NCI-H524 (cell line): ENCODE results near the gene ZNF567.
"Not testable (repeated sequence)": the region's sequence is repeated elsewhere in the genome, so short reads cannot be mapped to it uniquely, and the experiment has no call there.

ENCODE experiments used
- DNase-seq, 2 experiments: peaks; one replicate each; lab custom pipeline; 2025; lab: John Stamatoyannopoulos, UW

The ZNF567 gene

DNA sequence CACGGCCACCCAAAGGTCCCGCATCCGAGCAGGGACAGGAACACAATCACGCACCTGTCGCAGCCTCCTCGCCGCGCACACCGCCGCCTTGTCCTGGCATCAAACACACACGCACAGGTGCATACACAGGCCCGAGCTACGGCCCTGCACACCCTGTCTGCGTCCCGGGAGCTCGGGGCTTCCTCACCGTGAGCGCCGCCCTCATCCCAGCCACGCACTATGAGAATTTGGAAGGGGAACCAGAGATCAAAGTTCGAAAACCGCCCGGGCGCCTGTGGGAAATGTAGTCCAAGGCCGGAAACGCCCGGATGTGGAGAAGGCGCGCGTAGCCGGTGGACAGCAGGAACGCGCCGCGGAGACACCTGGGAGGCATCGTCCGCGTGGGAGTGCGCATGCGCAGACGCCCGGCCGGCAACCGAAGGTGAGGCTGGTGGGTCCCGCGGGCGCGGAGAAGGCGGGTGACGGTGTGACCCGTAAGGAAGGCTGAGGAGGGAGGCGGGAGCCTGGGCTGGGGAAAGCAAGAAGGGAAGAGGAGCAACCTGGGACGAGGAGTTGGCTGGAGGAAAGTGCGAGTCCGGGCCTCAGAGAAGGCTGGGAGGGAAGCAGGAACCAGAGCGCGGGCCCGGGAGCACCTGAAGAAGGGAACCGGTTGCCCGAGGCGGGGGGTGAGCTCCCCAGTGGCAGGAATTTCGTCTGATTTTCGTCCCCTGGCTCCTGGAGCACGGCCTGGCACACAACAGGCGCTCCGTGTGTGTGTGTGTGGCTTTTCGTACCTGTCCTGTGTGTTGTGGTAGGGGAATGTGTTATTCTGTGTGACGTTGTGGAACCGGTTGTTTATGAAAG is at the start of gene ZNF567:
ZNF567 (plus strand) TSS at position 399 of the 843 bp plus-strand sequence. CDS start 7,256 bp downstream, outside the sequence.
- DNase-seq: peak; percentile 98 to 99

GRCh38 chr19:36638862-36639510 is 48.4 kb upstream of the ZNF567 start:
- DNase-seq: no peak

DNA sequence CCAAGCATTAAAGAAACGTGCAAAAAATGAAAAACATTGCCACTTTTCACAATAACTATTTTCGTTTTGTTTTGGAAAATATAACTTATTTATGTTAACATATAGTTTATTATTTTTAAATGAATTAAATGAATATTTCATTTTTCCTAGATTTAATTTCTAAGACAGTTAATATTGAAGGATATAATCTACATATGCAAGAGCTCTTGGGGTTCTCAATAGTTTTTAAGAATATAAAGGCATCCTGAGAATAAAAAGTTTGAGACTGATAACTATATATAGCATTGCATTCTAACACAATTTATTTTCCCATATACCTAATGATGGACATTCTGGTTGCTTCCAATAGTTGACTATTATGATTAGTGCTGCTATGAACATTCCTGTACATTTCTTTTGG is 40.7 kb upstream of the ZNF567 start:
- no peak for DNase-seq

- DNase-seq: peak in 1 of 2 experiments; percentile 28
Measured at GRCh38 chr19:36652958-36653357, 34.5 kb upstream of the ZNF567 start.

DNA sequence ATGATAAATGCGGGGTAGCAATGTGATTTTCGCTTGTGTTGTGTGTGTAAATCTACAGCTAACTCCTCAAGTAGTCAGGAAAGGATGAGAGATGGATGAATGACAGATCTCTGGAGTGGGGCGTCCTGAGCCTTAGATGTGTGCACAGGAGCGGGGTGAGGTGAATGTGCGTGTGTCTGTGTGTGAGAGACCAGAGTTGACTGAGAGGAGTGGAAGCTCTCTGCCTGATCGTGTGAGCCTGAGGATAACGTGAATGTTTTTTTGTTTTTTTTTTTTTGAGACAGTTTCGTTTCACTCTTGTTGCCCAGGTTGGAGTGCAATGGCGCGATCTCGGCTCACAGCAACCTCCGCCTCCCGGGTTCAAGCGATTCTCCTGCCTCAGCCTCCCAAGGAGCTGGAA is 21.6 kb upstream of the ZNF567 start:
- DNase-seq: no peak

GRCh38 chr19:36668646-36669045 is 18.8 kb upstream of the ZNF567 start:
- no peak for DNase-seq

- DNase-seq: no peak
Measured at GRCh38 chr19:36672368-36672767, 15.0 kb upstream of the ZNF567 start.

GRCh38 chr19:36674201-36674600 is 13.2 kb upstream of the ZNF567 start:
- DNase-seq: no peak

- no peak for DNase-seq
Measured at GRCh38 chr19:36679455-36679854, 8.0 kb upstream of the ZNF567 start.

DNA sequence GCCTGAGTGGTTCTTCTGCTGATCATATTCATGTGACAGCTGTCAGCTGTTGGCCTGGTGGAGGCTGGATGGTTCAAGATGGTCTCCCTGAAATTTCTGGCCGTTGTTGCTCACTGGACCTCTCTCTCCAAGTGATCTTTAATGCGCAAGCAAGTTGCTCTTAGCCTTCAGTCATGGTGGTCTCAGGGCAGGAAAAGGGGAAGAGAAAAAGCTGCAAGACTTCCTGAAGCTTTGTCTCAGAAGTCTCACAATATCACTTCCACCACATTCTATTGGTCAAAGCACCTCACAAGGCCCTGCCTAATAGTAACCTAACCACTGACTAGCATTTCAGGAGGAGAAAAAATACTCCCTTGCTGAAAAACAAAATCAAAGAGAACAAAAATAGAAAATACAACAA is 1.6 kb upstream of the ZNF567 start:
- no peak for DNase-seq

DNA sequence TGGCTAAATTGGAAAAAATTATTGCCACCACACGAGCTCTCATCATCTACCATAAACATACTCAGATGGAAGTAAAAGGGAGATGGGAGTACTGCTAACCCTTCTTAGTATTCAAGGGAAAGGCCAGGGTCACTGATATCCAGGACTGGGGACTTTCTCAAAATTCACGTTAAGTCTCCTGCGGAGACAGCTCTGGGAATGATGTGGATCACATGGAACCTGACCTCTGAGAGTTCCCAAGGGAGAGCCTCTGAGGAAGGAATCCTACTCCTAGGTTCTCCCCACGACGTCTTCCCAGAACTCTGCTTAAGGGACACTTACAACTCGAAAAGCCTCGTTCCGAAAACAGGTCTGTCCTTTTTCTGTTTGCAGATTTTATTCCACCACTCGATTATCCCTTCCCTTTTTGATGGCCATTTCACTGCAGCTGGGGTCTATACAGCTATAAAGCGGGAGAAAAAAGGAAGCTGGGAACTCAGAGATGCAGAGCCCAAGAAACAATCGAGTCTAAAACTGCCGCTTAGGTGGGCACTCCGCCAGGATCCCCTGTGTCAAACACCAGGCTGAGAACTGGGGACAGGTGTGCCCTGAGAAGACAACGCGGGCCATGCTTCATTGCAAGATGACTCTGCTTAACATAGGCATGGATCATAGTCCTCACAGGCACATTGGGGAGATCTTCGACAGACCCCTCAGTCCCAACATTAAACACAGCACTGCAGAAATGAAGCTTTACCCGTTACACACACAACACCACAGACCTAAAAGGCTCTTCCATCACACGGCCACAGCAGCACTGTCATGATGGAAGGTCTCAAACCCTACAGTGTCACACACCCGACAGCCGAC is 823 bp upstream of the ZNF567 start:
- peak; percentile 25 to 56 for DNase-seq

- no peak for DNase-seq
Measured at GRCh38 chr19:36688058-36688457, 646 bp downstream of the ZNF567 start.

- no peak for DNase-seq
Measured at GRCh38 chr19:36707134-36707533, 19.7 kb downstream of the ZNF567 start.

DNA sequence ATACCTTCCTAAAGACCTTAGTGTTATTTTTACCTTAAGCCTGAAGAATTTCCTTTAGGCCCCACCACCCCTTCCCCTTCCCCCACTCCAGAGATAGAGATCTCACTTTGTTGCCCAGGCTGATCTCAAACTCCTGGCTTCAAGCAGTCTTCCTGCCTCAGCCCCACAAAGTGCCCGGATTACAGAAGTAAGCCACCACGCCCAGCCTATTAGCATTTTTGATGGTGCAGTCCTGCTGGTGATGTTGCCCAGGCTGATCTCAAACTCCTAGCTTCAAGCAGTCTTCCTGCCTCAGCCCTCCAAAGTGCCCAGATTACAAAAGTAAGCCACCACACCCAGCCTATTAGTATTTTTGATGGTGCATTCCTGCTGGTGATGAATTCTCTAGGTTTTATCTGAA is 22.0 kb downstream of the ZNF567 start:
- DNase-seq: no peak

DNA sequence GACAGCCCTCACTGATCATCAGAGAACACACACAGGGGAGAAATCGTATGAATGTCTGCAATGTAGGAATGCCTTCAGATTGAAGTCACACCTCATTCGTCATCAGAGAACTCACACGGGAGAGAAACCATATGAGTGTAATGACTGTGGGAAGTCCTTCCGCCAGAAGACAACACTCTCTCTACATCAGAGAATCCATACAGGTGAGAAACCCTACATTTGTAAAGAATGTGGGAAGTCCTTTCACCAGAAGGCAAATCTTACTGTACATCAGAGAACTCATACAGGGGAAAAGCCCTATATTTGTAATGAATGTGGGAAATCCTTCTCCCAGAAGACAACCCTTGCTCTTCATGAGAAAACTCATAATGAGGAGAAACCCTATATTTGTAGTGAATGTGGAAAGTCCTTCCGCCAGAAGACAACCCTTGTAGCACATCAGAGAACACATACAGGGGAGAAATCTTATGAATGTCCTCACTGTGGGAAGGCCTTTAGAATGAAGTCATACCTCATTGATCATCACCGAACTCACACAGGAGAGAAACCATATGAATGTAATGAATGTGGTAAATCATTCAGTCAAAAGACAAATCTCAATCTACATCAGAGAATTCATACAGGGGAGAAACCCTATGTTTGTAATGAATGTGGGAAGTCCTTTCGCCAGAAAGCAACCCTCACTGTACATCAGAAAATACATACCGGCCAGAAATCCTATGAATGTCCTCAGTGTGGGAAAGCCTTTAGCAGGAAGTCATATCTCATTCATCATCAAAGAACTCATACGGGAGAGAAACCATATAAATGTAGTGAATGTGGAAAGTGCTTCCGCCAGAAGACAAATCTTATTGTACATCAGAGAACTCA is 32.5 kb downstream of the ZNF567 start:
- no peak for DNase-seq

GRCh38 chr19:36736166-36736565 is 48.8 kb downstream of the ZNF567 start:
- DNase-seq: not testable (repeated sequence)

DNA sequence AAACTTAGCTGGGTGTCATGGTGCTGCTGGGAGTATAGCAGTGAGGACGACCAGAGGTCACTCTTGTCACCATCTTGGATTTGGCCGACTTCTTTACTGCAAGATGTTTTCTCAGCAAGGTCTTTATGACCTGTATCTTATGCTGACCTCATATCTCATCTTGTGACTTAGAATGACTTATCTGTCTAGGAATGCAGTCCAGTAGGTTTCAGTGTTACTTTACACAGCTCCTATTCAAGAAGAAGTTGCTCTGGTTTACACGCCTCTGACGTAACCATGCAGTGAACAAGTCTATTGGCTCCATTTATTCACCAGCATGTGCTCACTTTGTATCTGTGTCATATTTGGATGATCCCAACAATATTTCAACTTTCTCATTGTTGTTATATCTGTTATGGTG is 58.5 kb downstream of the ZNF567 start:
- no peak for DNase-seq

GRCh38 chr19:36747750-36748149 is 60.3 kb downstream of the ZNF567 start:
- DNase-seq: no peak

DNA sequence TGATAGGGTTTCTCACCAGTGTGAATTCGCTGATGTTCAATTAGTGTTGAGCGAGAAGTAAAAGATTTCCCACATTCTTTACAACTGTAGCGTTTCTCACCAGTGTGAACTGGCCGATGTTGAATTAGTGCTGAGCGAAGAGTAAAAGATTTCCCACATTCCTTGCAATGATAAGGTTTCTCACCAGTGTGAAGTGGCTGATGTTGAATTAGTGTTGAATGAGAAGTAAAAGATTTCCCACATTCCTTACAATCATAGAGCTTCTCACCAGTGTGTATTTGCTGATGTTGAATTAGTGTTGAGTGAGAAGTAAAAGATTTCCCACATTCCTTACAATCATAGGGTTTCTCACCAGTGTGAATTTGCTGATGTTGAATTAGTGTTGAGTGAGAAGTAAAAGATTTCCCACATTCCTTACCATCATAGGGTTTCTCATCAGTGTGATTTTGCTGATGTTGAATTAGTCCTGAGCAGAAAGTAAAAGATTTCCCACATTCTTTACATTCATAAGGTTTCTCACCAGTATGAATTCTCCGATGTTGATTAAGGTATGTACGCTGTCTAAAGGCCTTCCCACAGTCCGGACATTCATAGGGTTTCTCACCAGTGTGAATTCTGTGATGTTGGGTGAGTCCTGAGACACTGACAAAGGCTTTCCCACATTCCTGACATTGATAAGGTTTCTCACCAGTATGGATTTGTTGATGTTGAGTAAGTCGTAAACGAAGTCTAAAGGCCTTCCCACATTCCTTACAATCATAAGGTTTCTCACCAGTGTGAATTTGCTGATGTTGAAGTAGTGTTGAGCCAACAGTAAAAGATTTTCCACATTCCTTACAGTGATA is 61.2 kb downstream of the ZNF567 start:
- DNase-seq: no peak

GRCh38 chr19:36749613-36750012 is 62.2 kb downstream of the ZNF567 start:
- DNase-seq: not testable (repeated sequence)
